GM10266 (cell line): ENCODE measurements around the gene ZSCAN21.
"Not testable (repeated sequence)": the region's sequence is repeated elsewhere in the genome, so short reads cannot be mapped to it uniquely, and the experiment has no call there.

Experiments
- DNase-seq: peaks from one replicate; pipeline ENCODE4 v3.0.0; 2012; ENCODE audit errors: extremely low spot score
- TF ChIP-seq, protein P1 (sequence below): IDR thresholded peaks from 2 replicates; pipeline ENCODE4 v1.5.1; 2012; ENCODE audit warnings: mild to moderate bottlenecking, low read depth; ENCODE audit not compliant: control insufficient read depth, insufficient read depth; ENCODE audit errors: missing control alignments

Gene ZSCAN21

DNA sequence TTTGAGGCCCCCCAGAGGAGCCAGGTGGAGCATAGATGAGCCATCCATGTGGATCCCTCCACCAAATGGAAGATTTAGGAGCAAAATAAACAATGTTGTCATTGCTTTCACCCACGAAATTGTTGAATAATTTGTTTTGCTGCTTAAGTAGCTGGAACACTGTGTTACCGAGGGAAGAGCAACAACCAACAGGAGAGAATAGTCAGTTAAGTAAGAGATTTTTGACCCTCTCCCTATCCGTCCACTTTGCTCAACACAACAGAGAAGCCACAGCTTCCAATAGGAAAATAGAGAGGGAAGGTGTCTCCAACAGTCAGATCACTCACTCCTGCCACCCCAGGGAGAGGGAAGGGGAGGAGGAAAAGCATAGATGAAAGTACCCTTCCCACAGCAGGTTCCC is 38.1 kb upstream of the ZSCAN21 start:
- DNase-seq: no peak
- TF ChIP-seq, protein P1, sequence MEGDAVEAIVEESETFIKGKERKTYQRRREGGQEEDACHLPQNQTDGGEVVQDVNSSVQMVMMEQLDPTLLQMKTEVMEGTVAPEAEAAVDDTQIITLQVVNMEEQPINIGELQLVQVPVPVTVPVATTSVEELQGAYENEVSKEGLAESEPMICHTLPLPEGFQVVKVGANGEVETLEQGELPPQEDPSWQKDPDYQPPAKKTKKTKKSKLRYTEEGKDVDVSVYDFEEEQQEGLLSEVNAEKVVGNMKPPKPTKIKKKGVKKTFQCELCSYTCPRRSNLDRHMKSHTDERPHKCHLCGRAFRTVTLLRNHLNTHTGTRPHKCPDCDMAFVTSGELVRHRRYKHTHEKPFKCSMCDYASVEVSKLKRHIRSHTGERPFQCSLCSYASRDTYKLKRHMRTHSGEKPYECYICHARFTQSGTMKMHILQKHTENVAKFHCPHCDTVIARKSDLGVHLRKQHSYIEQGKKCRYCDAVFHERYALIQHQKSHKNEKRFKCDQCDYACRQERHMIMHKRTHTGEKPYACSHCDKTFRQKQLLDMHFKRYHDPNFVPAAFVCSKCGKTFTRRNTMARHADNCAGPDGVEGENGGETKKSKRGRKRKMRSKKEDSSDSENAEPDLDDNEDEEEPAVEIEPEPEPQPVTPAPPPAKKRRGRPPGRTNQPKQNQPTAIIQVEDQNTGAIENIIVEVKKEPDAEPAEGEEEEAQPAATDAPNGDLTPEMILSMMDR: no peak

DNA sequence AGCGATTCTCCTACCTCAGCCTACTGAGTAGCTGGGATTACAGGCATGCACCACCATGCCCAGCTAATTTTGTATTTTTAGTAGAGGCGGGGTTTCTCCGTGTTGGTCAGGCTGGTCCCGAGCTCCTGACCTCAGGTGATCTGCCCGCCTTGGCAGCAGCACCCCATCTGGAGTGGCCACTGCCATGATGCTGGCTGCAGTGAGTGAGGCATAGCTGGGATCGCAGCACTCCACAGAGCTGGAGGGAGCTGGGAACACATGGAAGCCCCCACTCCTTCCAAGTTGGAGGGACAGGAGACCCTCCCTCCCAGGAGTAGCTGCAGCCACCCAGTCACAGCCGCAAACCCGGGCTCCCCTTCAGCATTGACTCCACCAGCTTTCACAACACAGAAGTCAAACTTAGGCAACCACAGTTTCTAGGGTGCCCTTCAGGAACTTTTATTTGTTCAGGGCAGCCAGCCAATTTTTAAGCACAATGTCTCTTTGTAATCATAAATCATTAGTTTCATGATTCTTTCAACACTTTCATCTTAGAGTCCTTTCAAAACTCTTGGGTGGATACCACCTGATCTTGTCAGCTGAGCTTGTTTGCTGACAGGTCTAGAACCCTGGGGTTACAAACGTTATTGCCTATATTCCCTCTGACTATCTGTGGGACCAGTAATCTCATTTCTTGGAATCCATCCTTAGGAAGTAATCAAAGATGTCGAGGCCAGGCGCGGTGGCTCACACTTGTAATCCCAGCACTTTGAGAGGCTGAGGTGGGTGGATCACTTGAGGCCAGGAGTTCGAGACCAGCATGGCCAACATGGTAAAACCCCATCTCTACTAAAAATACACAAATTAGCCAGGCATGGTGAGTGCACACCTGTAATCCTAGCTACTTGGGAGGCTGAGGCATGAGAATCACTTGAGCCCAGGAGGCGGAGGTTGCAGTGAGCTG is 36.9 kb upstream of the ZSCAN21 start:
- DNase-seq: not testable (repeated sequence)

DNA sequence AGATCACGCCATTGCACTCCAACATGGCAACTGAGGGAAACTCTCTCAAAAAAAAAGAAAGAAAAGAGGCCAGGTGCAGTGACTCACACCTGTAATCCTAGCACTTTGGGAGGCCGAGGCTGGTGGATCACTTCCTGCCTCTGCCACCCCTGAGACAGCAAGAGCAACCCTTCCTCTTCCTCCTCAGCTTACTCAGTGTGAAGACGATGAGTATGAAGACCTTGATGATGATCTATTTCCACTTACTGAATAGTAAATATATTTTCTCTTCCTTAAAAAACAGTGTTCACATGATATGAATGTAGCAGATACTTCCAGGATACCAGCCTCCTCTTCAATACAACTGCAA is 36.3 kb upstream of the ZSCAN21 start:
- no peak for DNase-seq
- TF ChIP-seq, protein P1: no peak

DNA sequence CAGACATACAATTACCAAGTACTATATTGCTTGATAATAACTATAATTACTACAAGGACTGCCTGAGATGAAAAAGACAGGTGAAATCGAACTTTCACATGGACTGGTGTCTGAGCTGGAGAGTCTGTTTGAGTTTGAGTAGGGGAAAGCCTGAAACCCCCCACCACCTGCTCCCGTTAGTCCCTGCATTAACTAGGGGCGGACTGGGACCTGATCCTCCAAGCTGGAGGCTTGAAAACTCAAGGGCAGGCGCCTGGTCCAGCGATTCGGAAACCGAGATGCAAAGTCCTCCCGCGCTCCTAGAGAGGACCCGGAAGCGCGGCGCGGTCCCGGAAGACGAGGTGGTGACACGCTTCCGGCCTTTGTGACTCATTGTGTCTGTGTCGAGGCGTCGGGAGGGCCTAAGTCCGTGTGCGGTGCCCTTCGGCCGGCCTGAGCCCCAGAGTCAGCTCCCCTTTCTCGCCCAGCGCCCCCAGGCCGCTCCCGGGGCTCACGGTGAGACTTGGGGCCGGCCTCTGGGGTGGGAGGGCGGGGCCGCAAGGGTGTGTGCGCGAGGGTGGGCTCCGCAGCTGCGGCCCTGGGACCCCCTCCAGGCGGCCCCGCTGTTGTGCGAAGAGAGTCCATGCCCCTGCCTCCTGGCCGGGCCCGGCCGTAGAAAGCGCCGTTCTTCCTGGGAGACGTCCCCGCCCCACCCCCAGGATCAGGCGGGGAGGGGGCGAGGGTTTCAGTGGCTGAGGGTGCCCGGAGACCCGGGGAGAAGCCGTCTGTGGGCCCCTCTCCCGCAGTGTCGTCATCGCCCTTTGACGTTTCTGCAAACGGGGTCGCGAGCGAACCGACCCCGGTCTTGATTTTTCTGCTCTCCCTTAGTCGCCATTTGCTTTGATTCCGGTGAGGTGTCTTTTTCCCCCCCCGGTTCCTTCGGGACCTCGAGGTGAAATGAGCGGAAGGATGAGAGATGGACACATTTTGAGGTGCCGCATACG is 34.1 kb upstream of the ZSCAN21 start, which contains the start of gene ZKSCAN1:
Gene ZKSCAN1 (plus strand): TSS at position 365 of the 983 bp plus-strand sequence. CDS start 7,911 bp downstream, outside the sequence.
- DNase-seq: peak; percentile 95
- TF ChIP-seq, protein P1: no peak

DNA sequence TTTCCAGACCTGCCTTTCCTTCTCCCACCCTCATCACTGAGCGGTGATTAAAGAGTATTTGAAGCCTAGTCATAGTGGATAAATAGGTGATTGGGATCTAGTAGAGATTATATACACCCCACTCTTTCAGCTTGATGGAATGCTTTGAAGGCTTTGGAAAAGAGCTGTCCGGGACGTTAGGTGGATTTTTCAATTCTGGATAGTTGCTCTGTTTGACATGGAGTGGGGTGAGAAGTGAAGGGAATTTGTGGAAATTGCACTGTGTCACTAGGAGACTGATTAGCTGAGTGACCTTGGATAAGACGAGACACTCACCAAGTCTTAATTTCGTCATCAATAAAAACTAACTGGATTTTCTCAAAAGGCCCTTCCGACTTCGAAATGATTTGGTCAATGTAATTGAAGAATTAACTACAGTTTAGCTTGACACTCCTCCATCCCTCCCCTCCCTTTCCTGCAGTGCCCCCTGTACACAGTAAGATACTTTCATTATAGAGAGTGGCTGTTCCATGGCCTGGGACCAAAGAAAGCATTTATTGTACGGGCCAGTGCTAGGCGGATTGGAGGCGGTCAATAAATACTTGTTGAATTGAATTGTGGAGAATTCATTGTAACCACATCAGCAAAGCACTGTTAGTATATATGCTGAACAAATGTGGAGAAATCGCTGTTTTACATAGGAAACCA is 33.2 kb upstream of the ZSCAN21 start:
- TF ChIP-seq, protein P1: no peak
- no peak for DNase-seq

DNA sequence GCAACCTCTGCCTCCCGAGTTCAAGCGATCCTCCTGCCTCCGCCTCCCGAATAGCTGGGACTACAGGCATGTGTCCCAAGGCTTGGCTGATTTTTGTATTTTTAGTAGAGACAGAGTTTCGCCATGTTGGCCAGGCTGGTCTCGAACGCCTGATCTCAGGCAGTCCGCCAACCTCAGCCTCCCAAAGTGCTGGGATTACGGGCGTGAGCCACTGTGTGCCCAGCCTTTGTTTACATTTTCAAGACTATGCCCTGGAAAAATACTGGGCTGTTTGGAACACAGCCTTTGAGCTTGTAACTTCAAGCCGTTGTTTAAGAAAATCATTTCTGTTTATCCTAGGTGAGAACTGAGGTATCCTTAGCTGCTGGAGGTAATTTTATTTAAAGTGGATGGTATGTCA is 32.3 kb upstream of the ZSCAN21 start:
- TF ChIP-seq, protein P1: no peak
- no peak for DNase-seq

DNA sequence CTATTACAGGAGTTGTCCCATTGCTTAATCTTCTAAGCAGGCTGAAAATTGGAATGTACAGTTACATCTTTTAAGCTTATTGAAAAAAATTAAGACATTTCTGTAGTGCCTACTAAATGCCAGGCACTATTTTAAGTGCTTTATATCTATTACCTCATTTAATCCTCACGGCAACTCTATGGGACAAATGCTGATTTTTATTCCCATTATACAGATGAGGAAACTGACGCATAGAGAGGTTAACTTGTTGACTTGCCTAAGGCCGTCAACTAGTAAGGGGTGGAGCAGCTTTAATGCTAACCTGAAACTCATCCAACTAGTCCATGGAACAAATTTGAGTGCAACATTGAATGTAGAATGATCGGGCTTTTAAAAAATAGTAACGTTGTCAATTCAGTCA is 31.7 kb upstream of the ZSCAN21 start:
- no peak for DNase-seq
- TF ChIP-seq, protein P1: no peak
